A549 treated with GW870086 at 1 μM for 4 hours (cell line): ENCODE measurements around the gene TMEM259. TPM values are rescaled to one million over a fixed set of nuclear protein-coding genes. Genes with fewer than 3 reads are reported as not detected.

Experiments
- total RNA-seq: library from RNA; stranded (reverse); fragments of 200-300 nt; extraction: Qiagen RNA extraction; gene quantifications from 5 replicates; pipeline ENCODE4 v1.2.3, GENCODE V29; 2022; ENCODE audit warnings: low read depth

The TMEM259 gene
- total RNA-seq, result 84.8 to 128 TPM (median 125 TPM) in 5 replicates

DNA sequence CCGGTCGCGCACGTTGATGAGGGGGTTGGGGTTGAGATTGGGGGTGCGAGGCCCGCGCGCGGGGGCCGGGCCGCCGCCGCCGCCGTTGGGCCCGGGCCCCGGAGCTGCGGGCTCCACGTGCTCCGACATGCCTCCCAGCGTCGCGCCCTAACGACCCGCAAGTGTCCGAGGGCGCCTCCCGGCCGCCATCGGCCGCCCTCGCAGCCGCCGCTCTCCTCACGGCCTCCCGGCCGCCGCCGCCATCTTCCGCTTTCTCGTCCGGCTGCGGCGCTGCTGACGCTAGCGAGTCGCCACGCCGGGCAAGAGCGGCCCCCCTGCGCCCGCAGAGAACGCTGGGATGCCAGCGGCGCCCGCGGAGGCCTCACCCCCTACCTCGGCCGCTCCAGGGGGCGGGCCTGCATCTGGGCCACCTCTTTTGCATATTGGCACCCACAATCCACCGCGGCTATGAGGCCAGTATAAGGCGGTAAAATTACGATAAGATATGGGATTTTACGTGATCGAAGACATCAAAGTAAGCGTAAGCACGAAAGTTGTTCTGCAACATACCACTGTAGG, at the start of gene TMEM259:
Gene TMEM259 (minus strand): TSS at position 256 of the 558 bp plus-strand sequence. CDS start 127 bp downstream, at position 129.

DNA sequence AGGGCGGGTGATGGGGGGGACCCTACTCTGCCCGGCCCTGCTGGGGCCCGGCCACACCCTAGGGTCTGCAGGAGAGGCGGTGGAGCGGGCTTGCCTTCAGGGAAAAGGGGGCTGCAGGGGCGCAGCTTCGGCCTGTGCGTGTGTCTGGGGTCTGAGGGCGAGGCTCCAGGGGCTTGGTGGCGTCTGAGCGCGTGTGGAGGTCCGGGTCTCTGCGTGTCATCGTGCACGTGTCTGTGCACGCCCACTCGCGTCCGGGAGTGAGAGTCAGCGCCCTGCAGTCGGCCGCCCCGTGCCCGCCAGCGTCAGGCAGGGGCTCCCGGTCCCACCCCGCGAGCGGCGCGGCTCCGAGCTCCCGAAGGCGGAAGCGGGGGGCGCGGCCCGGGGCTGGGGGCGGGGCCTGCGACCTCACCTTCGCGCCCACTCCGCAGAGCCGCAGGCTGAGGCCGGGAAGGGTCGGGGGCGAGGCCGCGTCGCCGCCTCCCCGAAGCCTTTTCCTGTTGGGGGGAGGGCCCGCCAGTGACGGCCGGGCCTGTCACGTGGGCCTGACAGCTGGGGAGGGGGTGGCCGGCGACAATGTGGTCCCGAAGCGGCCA, 45.9 kb upstream of the TMEM259 start, which contains the start of gene ARHGAP45:
Gene ARHGAP45 (plus strand): TSS at position 420 of the 593 bp plus-strand sequence. CDS start 239 bp downstream, outside the sequence.

DNA sequence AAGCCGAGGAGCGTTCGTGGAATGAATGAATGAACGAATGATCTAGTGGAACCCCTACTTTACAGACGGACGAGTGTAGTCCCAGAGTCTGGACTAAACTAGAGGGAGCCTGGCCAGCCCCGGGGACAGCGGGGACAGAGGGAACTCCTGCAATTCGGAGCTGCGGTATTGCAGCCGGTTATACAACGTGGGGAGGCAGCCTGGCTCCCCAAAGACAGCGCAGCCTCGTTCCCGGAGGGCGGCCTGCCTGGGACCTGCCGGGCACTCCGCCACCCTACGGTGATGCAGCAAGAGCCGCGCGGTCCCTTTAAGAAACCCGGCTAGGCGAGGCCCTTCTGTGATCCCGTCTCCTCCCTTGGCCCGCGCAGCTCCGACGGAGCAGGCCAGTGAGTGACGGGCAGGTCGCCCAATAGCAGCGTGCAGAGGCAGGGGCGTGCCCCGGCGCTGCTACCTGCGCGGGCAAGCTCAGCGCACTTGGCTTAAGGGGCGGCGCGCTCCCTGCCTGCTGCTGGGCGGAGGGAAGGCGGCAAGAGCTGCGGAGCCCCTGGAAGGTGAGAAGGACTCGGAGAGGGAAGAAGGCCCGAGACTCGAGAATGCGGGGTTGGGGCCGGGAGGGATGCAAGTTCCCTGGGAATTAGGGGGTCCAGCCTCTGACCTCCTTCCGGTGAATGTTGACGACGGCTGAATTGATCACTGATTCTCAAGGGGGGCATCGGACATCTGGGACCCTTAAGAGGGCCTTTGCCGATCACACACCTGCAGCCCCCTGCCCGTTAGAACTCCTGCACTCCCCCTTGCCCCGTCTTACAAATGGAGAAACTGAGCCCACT, 18.9 kb upstream of the TMEM259 start, which contains the start of gene ABCA7:
Gene ABCA7 (plus strand): TSS at position 462 of the 830 bp plus-strand sequence. CDS start 1,255 bp downstream, outside the sequence.

DNA sequence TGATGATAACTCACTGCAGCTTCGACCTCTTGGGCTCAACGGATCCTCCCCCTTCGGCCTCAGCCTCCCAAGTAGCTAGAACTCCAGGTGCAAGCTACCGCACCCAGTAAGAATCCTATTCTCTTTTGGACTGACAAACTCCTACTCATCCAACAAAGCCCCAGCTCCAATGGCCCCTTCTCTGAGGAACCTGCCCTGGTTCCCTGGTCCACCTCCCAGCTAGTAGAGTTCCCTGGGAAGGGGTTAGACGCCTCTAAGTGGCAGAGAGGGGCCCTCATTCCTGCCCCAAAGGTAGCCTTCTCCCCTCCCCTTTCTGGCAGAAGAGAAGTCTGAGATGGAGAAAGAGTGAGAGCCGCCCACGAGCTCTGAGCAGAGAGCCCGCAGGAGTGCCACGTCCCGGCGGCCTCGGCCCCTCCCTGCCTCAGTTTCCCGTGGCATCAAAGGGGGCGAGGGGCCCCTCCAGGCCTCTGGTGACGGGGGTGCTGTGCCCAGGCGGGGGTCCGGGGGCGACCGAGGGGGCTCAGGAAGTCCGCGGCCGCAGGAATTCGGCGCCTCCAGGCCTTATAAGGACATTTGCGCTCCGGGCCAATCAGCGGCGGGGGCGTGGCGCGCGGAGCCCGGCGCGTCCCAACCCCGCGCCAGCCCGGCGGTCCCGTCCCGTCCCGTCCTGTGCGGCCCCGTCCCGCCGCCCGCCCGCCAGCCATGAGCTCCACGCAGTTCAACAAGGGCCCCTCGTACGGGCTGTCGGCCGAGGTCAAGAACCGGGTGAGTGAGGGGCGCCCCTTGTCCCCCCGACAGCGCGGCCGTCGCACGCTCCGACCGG, 5.2 kb upstream of the TMEM259 start, which contains the start of gene CNN2:
Gene CNN2 (plus strand): TSS at position 649 of the 823 bp plus-strand sequence. CDS start 54 bp downstream, at position 703.

DNA sequence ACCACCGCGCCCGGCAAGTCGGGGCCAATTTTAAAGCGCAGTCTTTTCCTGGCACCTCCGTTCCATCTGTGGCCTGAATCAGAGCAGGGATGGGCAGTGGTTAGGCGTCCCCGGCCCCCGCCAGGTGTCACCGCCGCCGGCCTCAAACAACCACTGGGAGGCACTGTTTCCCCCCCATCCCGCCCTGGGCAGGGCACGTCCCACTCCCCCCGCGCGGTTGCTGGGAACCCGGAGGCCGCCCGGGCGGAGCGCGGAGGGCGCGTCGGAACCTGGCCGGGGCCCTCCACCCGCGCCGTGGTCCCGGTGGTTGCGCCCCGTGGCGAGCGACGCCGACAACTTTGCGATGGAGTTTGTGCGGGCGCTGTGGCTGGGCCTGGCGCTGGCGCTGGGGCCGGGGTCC, 20.8 kb downstream of the TMEM259 start, which contains the start of gene GRIN3B:
Gene GRIN3B (plus strand): TSS at position 325 of the 400 bp plus-strand sequence. CDS start 19 bp downstream, at position 344.

DNA sequence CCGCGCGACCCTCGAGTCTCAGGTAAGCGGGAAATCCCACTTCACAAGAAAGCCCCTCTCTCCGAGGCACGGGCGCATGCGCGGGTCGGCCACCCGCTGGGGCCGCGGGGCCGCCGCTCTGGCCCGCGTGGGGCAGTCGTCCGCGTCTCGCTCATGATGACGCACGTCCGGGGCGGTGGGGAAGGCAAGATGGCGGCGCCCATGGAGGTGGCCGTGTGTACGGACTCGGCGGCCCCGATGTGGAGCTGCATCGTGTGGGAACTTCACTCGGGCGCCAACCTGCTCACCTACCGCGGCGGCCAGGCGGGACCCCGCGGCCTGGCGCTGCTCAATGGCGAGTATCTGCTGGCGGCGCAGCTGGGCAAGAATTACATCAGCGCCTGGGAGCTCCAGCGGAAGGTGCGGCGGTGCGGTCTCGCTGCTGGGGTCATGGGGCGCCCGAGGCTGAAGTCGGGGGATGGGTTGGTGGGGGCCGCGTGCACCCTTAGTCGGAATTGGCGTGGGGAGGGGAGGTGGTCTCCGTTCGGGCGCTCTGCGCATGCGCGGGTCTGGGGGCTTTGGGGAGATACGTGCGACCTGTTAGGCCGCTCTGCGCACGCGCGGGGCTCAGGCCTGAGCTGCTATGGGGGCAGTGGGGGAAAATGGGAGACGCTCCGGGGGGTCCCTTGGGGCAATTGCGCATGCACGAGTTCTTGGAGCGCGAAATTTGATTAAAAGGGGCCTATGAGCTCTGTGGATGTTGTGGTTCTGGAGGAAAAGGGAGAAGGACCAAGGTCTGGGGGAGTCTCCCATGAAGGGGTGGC, 36.6 kb downstream of the TMEM259 start, which contains the start of gene WDR18:
Gene WDR18 (plus strand): TSS at position 181 of the 803 bp plus-strand sequence. CDS start 9 bp downstream, at position 190.

Other genes with a start within 250 kb of the TMEM259 start
- 206 to 217 TPM (median 211 TPM) in 5 replicates for gene PTBP1, start 223.7 kb downstream of the TMEM259 start, total RNA-seq
- gene PLPPR3, start 199.2 kb downstream of the TMEM259 start, total RNA-seq, result 2.3 to 5.5 TPM (median 4.8 TPM) in 5 replicates
- gene AZU1, start 193.3 kb downstream of the TMEM259 start, total RNA-seq, result 0.15 to 0.41 TPM (median 0.35 TPM) in 4 of 5 replicates, not detected in the other
- gene PRTN3, start 180.1 kb downstream of the TMEM259 start, total RNA-seq, result 0.47 to 0.77 TPM (median 0.60 TPM) in 5 replicates
- gene ELANE, start 168.8 kb downstream of the TMEM259 start, total RNA-seq, result 0.16 to 0.30 TPM (median 0.29 TPM) in 3 of 5 replicates, not detected in the others
- 11.2 to 22.1 TPM (median 21.4 TPM) in 5 replicates for gene CFD, start 161.5 kb downstream of the TMEM259 start, total RNA-seq
- 14.8 to 22.3 TPM (median 21.5 TPM) in 5 replicates for gene MED16, start 127.9 kb downstream of the TMEM259 start, total RNA-seq
- gene RNU6-9, start 127.6 kb downstream of the TMEM259 start, total RNA-seq, result not detected in 5 replicates
- 28.8 to 49.8 TPM (median 38.1 TPM) in 5 replicates for gene R3HDM4, start 107.9 kb downstream of the TMEM259 start, total RNA-seq
- gene KISS1R, start 103.8 kb downstream of the TMEM259 start, total RNA-seq, result 0.18 to 0.67 TPM (median 0.39 TPM) in 5 replicates
- 3.3 to 7.1 TPM (median 5.4 TPM) in 5 replicates for gene ARID3A, start 95.1 kb downstream of the TMEM259 start, total RNA-seq
- 46.9 to 74.3 TPM (median 68.3 TPM) in 5 replicates for gene WDR18, start 36.8 kb downstream of the TMEM259 start, total RNA-seq
- 1.8 to 3.2 TPM (median 2.6 TPM) in 5 replicates for gene GRIN3B, start 20.7 kb downstream of the TMEM259 start, total RNA-seq
- not detected in 5 replicates for gene RNU6-2, start 399 bp upstream of the TMEM259 start, total RNA-seq
- gene CNN2, start 5.5 kb upstream of the TMEM259 start, total RNA-seq, result 77.5 to 88.2 TPM (median 83.4 TPM) in 5 replicates
- gene ABCA7, start 19.0 kb upstream of the TMEM259 start, total RNA-seq, result 14.9 to 17.5 TPM (median 16.8 TPM) in 5 replicates
- gene ARHGAP45, start 46.0 kb upstream of the TMEM259 start, total RNA-seq, result 2.8 to 4.7 TPM (median 4.4 TPM) in 5 replicates
- 180 to 261 TPM (median 238 TPM) in 5 replicates for gene POLR2E, start 74.3 kb upstream of the TMEM259 start, total RNA-seq
- gene GPX4, start 82.9 kb upstream of the TMEM259 start, total RNA-seq, result 452 to 503 TPM (median 489 TPM) in 5 replicates
- gene SBNO2, start 153.1 kb upstream of the TMEM259 start, total RNA-seq, result 25.0 to 38.4 TPM (median 37.0 TPM) in 5 replicates
- 30.8 to 36.4 TPM (median 36.1 TPM) in 5 replicates for gene STK11, start 184.7 kb upstream of the TMEM259 start, total RNA-seq
- 2.2 to 4.3 TPM (median 4.1 TPM) in 5 replicates for gene CBARP, start 216.9 kb upstream of the TMEM259 start, total RNA-seq
- gene ATP5F1D, start 220.6 kb upstream of the TMEM259 start, total RNA-seq, result 99.5 to 201 TPM (median 159 TPM) in 5 replicates
- gene MIDN, start 227.5 kb upstream of the TMEM259 start, total RNA-seq, result 42.4 to 55.4 TPM (median 51.8 TPM) in 5 replicates
- 89.3 to 186 TPM (median 97.4 TPM) in 5 replicates for gene CIRBP, start 248.2 kb upstream of the TMEM259 start, total RNA-seq